Stimulated activated CD8-positive, alpha-beta memory T cell treated with anti-CD3 and anti-CD28 coated beads, Interleukin-15, amount 100 ng/mL, for 1 hour (primary cell): ENCODE results near the gene HRAS.

Experiments
- DNase-seq: peaks from one replicate; pipeline ENCODE4 v3.0.0-alpha.2; 2020; ENCODE audit warnings: low read depth

The HRAS gene

DNA sequence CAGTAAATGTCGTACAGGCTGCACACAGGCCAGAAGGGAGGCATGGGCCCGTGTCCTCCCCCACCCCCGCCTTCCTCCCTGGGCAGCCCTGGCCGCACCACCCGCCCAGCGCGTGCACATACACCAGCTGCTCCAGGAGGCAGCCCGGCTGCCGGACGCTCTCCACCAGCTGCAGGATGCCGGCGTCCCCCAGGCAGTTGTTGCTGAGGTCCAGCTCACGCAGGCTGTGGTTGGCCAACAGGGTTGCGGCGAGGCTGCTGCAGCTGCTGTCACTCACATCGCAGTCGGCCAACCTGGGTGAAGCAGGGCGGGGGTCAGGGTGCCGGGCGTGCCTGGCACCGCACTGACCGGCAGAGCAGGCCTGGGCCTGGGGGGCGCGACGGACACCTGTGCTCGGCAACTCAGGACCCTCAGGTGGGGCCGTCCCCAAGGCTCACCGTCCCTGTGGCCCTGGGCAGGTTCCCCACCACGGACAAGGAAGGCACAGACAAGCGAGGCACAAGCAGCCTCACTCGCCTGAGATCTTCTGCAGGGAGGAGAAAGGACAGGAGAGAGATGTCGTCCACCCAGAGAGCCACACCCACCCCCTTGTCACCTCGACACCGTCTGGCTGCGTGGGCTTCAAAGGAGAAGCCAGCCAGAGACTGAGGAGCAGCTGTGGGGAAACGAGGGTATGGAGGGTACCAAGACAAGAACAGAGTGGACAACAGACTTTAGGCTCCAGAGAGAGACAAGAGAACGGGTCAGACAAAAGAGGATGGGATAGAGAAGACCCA is 40.4 kb downstream of the HRAS start:
- DNase-seq = no peak

GRCh38 chr11:492427-493226 is 42.7 kb downstream of the HRAS start:
- DNase-seq = no peak

GRCh38 chr11:491358-491757 is 44.0 kb downstream of the HRAS start:
- no peak for DNase-seq

DNA sequence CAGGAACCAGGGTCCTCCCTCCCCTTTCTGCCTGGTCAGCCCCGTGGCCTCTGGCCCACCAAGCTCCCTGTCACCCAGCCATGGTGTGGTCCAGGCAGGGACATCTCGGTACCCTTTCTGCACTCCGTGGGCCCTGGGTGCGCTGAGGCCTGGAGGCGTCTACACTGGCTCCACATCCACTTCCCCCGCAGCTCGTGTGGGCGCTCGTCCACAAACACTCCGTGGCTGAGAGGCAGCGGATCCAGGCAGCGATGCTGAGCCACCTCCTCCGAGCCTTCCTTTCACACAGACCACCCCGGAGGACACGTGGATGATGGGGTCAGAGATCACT is 44.5 kb downstream of the HRAS start:
- no peak for DNase-seq

DNA sequence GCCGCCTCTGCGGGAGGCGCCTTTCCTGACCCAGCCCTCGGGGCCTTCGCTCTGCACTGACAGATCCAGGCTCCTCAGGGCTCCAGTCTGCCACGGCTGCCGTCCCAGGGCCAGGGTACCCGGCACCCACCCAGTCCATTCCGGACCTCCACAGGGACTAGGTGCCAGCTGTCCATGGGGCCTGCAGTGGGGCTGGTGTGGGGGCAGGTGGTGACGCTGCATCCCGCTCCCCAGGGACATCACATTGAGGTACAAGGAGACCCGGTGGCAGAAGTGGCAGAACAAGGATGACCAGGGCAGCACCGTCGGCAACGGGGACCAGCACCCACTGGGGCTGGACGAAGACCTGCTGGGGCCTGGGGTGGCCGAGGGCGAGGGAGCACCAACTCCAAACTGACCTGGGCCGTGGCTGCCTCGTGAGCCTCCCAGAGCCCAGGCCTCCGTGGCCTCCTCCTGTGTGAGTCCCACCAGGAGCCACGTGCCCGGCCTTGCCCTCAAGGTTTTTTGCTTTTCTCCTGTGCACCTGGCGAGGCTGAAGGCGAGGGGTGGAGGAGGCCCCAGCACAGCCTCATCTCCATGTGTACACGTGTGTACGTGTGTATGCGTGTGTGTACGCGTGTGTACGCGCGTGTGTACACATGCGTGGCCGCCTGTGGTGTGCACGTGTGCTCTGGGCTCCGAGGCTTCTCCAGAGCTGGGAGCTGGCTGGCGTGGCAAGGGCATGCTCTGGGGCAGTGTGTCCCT is 45.0 kb downstream of the HRAS start:
- DNase-seq = no peak

DNA sequence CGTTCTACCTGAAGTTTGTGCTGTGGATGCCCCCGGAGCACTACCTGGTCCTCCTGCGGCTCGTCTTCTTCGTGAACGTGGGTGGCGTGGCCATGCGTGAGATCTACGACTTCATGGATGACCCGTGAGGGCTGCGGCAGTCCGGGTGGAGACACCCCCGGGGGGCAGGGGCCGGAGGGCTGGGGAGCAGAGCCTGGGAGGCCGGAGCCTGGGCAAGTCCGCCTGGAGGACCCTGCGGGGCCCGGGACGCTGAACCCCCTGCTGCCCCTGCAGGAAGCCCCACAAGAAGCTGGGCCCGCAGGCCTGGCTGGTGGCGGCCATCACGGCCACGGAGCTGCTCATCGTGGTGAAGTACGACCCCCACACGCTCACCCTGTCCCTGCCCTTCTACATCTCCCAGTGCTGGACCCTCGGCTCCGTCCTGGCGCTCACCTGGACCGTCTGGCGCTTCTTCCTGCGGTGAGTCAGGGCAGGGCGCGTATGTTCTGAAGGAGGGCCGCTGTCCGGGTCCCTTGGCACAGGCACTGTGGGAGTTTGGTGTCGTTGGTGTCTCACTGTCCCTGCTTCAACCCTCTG is 45.7 kb downstream of the HRAS start:
- no peak for DNase-seq

GRCh38 chr11:488992-489391 is 46.4 kb downstream of the HRAS start:
- no peak for DNase-seq

DNA sequence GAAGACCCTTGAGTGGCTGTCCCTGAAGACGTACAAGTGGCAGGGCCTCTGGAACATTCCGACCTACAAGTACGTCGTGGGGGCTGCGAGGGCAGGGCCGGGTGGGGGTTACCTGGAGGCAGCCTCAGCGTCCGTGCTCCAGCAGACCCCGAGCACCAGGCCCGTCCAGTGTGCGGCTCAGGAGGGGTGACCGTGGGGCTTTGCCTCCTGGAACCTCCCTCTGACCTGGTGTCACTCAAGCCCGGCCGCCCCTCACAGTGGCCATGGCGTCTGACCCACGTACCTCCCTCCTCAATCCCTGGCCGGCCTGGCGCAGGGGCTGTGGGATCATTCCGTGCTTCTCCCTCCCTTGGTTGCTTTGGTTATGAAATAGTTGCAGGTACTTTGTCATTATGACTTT is 46.8 kb downstream of the HRAS start:
- DNase-seq = no peak

DNA sequence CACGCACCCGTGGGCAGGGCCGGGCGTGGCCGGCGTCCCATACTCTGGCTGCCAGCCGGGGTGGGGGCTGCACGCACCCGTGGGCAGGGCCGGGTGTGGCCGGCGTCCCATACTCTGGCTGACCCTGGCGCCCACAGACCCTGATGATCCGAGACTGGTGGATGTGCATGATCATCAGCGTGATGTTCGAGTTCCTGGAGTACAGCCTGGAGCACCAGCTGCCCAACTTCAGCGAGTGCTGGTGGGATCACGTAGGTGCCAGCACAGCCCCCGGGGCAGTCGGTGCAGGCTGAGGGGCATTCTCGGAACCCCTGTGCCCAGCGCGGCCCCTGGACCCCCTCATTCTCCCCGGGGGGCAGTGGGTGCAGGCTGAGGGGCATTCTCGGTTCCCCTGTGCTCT is 47.3 kb downstream of the HRAS start:
- DNase-seq = no peak

- no peak for DNase-seq
Measured at GRCh38 chr11:487571-488021, 47.8 kb downstream of the HRAS start.

DNA sequence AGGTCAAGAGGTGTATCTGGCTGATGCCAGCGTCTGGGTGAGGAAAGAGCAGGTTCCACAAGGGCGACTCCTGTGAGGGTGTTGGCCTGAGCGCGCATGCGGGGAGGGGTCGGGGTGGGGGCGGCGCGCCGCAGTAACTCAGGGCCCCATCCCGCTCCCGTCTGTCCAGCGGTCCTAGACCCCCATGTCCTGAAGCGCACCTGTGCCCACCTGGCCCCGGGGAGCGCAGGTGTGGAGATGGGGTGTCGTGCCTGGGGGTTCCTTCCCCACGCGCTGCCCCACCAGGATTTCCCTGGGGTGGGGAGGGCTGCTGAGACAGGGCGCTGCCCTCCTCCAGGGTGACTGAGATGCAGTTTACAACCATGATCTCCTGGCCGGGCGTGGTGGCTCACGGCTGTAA is 49.2 kb downstream of the HRAS start:
- no peak for DNase-seq

DNA sequence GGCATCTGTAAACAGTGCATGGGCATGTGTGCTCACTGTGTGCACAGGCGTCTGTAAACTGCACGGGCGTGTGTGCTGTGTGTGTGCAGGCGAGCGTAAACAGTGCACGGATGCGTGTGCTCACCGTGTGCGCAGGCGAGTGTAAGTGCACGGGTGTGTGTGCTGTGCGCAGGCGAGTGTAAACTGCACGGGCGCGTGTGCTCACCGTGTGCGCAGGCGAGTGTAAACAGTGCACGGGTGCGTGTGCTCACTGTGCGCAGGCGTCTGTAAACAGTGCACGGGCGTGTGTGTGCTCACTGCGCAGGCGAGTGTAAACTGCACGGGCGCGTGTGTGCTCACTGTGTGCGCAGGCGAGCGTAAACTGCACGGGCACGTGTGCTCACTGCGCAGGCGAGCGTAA is 50.8 kb downstream of the HRAS start:
- no peak for DNase-seq
